Measurements from ENCODE around the gene WNT5B. TPM values are rescaled to one million over a fixed set of nuclear protein-coding genes. Genes with fewer than 3 reads are reported as not detected.

Gene WNT5B
- total and polyA plus RNA-seq, 9 of the 15 experiments (the other 6 are each of a cell fraction or from before 2014, with no cell fraction given), result 0.42 to 16.8 (median 5.4) TPM

DNA sequence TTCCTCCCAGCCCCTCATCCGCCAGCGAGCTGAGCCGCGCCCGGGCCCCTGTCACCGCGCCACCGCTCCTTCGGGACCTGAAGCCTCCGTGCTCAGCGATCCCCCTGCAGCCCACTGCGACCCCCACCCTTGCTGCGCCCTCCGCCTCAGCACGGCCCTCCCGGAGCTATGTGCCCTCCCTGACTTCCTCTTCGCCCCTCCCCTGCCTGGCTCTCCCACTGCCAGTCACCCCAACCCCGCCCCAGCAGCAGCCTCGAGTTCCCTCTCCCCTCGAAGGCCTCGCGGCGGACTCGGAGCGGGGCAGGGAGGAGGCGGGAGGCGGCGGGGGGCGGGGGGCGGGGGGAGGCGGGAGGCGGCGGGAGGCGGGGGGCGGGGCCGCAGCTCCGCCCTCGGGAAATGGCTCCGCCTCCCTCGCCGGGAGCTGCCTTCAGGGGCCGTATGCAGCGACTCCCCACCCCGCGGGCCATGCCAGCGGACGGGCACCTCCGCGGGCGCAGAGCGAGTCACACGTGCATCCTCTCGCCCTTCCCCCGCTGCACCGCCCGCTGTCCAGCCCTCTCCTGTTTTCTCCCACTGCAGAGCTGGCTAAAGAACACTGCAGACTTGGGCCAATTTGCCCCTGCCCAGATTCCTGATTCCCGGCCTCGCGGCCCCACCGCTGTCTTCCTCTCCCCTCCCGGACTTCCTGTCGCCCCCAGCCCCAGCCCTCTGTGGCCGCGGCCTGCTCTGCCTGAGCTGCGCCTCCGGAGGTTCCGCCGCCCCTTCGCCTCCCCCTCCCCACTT lies 32.7 kb downstream of the WNT5B start (continued):
- TF ChIP-seq, protein P1, sequence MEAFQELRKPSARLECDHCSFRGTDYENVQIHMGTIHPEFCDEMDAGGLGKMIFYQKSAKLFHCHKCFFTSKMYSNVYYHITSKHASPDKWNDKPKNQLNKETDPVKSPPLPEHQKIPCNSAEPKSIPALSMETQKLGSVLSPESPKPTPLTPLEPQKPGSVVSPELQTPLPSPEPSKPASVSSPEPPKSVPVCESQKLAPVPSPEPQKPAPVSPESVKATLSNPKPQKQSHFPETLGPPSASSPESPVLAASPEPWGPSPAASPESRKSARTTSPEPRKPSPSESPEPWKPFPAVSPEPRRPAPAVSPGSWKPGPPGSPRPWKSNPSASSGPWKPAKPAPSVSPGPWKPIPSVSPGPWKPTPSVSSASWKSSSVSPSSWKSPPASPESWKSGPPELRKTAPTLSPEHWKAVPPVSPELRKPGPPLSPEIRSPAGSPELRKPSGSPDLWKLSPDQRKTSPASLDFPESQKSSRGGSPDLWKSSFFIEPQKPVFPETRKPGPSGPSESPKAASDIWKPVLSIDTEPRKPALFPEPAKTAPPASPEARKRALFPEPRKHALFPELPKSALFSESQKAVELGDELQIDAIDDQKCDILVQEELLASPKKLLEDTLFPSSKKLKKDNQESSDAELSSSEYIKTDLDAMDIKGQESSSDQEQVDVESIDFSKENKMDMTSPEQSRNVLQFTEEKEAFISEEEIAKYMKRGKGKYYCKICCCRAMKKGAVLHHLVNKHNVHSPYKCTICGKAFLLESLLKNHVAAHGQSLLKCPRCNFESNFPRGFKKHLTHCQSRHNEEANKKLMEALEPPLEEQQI (IDR thresholded peaks at IDR 0.05), result no peak
- TF ChIP-seq RBM15 (IDR thresholded peaks at IDR 0.05; ENCODE audit: insufficient read depth, low read length) (no peak), ZFP1 (CRISPR knock-in tag; IDR thresholded peaks at IDR 0.05) (no peak), YY1 (IDR thresholded peaks at IDR 0.05; ENCODE audit: borderline replicate concordance in 1 of 3, control insufficient read depth in 1 of 3, extremely low read depth in 1 of 3, insufficient read depth in 3 of 3, insufficient read length in 1 of 3, insufficient replicate concordance in 2 of 3, low read depth in 1 of 3, low read length in 2 of 3) (peak in 2 of 3 experiments; percentile 48 to 71), FOXJ2 (tag; IDR thresholded peaks at IDR 0.05) (no peak), EHMT2 (IDR thresholded peaks at IDR 0.05) (no peak), ARID1B (IDR thresholded peaks at IDR 0.05) (peak; percentile 34; the same call in 1 of the 2 replicates), TFAM (CRISPR knock-in tag; conservative IDR thresholded peaks at IDR 0.05) (no peak), RAD51 (IDR thresholded peaks at IDR 0.05; ENCODE audit: borderline replicate concordance, low read depth) (no peak), PHB2 (IDR thresholded peaks at IDR 0.05; ENCODE audit: low read depth) (no peak), PCBP1 (IDR thresholded peaks at IDR 0.05; ENCODE audit: low read depth, low read length, poor library complexity, severe bottlenecking) (peak; percentile 93), PRMT5 (CRISPR knock-in tag; IDR thresholded peaks at IDR 0.05) (no peak), CBX2 (IDR thresholded peaks at IDR 0.05; ENCODE audit: insufficient read depth, low read length, poor library complexity, severe bottlenecking) (no peak), IRF2 (CRISPR knock-in tag; IDR thresholded peaks at IDR 0.05) (no peak), C11orf30 (IDR thresholded peaks at IDR 0.05; ENCODE audit: low read depth) (no peak), GATA2 (CRISPR knock-in tag; IDR thresholded peaks at IDR 0.05) (no peak), POLR2H (tag; IDR thresholded peaks at IDR 0.05; ENCODE audit: low read depth) (no peak), HDGF (IDR thresholded peaks at IDR 0.05) (no peak), TGIF2 (CRISPR knock-in tag; IDR thresholded peaks at IDR 0.05) (no peak)
- TF ChIP-seq, protein P2, sequence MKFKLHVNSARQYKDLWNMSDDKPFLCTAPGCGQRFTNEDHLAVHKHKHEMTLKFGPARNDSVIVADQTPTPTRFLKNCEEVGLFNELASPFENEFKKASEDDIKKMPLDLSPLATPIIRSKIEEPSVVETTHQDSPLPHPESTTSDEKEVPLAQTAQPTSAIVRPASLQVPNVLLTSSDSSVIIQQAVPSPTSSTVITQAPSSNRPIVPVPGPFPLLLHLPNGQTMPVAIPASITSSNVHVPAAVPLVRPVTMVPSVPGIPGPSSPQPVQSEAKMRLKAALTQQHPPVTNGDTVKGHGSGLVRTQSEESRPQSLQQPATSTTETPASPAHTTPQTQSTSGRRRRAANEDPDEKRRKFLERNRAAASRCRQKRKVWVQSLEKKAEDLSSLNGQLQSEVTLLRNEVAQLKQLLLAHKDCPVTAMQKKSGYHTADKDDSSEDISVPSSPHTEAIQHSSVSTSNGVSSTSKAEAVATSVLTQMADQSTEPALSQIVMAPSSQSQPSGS (CRISPR knock-in tag; IDR thresholded peaks at IDR 0.05), result no peak
- TF ChIP-seq, protein P3, sequence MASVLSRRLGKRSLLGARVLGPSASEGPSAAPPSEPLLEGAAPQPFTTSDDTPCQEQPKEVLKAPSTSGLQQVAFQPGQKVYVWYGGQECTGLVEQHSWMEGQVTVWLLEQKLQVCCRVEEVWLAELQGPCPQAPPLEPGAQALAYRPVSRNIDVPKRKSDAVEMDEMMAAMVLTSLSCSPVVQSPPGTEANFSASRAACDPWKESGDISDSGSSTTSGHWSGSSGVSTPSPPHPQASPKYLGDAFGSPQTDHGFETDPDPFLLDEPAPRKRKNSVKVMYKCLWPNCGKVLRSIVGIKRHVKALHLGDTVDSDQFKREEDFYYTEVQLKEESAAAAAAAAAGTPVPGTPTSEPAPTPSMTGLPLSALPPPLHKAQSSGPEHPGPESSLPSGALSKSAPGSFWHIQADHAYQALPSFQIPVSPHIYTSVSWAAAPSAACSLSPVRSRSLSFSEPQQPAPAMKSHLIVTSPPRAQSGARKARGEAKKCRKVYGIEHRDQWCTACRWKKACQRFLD (CRISPR knock-in tag; IDR thresholded peaks at IDR 0.05), result no peak
- TF ChIP-seq, protein P4, sequence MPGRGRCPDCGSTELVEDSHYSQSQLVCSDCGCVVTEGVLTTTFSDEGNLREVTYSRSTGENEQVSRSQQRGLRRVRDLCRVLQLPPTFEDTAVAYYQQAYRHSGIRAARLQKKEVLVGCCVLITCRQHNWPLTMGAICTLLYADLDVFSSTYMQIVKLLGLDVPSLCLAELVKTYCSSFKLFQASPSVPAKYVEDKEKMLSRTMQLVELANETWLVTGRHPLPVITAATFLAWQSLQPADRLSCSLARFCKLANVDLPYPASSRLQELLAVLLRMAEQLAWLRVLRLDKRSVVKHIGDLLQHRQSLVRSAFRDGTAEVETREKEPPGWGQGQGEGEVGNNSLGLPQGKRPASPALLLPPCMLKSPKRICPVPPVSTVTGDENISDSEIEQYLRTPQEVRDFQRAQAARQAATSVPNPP (IDR thresholded peaks at IDR 0.05; ENCODE audit: borderline replicate concordance, insufficient read depth, insufficient read length), result no peak

Measured in K562 (cell line).